SU-DHL-6 (cell line): ENCODE results near the gene CFAP300.

ENCODE experiments used
- EZH2phosphoT487 ChIP-seq: fragments of 200-600 bp; sonication (generic), shearing (Covaris generic); conservative IDR thresholded peaks from 2 replicates; pipeline ENCODE4 v1.6.1; 2018; ENCODE audit warnings: mild to moderate bottlenecking, antibody characterized with exemption, low read length, moderate library complexity, mixed read lengths
- TF ChIP-seq, protein P1 (sequence below): fragments of 200-600 bp; sonication (generic); IDR thresholded peaks from one replicate; pipeline ENCODE4 v1.5.1; 2017; ENCODE audit warnings: antibody characterized with exemption, mild to moderate bottlenecking, low read length, moderate library complexity; ENCODE audit not compliant: insufficient read depth, poor library complexity, severe bottlenecking

DNA sequence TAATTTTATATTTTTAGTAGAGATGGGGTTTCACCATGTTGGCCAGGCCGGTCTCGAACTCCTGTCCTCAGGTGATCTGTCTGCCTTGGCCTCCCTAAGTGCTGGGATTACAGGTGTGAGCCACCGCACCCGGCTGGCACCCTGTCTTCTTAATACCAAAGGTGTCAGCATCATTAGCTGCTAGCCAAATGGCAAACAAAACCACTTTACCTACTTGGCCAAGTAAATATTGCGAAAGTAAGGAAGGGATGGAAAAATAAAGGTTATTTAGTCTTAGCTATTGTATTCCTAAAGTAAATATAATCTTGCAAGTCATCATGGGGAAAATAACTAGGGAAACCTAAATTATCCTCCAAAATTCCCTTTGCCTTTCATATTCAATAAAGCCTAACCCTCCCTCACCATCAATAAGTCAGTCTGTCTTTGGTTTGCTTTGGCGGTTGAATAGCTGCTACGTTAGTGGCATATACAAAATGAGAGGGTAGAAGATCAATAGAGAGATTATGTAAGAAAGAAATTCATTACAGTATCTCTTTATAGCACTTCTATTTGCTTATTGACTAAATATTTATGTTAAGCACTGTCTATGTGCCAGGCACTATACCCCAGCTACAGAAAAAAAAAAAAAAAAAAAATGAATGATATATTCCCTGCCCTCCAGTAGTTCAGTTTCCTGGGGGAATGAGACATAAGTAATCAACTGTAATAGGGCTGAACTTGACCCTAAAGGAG is 40.2 kb upstream of the CFAP300 start:
- TF ChIP-seq, protein P1, sequence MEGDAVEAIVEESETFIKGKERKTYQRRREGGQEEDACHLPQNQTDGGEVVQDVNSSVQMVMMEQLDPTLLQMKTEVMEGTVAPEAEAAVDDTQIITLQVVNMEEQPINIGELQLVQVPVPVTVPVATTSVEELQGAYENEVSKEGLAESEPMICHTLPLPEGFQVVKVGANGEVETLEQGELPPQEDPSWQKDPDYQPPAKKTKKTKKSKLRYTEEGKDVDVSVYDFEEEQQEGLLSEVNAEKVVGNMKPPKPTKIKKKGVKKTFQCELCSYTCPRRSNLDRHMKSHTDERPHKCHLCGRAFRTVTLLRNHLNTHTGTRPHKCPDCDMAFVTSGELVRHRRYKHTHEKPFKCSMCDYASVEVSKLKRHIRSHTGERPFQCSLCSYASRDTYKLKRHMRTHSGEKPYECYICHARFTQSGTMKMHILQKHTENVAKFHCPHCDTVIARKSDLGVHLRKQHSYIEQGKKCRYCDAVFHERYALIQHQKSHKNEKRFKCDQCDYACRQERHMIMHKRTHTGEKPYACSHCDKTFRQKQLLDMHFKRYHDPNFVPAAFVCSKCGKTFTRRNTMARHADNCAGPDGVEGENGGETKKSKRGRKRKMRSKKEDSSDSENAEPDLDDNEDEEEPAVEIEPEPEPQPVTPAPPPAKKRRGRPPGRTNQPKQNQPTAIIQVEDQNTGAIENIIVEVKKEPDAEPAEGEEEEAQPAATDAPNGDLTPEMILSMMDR, result no peak
- no peak for TF ChIP-seq EZH2phosphoT487
